Astrocyte (in vitro differentiated cells and primary cell): Measurements from ENCODE around the gene THOC5. TPM values are rescaled to one million over a fixed set of nuclear protein-coding genes. Genes with fewer than 3 reads are reported as not detected.
A peak's percentile ranks its signal among the peaks of the same experiment; 100 is the strongest.

Experiments
- DNase-seq: peaks from one replicate; pipeline ENCODE4 v3.0.0-alpha.2; 2010; ENCODE audit warnings: low read depth
- FAIRE-seq: peaks from 2 replicates; lab custom pipeline; 2011; peaks lifted over from hg19 to GRCh38; lab: Jason Lieb, UNC
- H2AFZ ChIP-seq: 2 replicates; pipeline ENCODE4 v1.6.0; 2012; ENCODE audit warnings: low read depth, low read length, inconsistent platforms
- H3K27ac ChIP-seq: 2 replicates; pipeline ENCODE4 v1.5.1; 2011; ENCODE audit warnings: low read depth, low read length, inconsistent platforms
- H3K27me3 ChIP-seq: 2 replicates; pipeline ENCODE4 v1.6.0; 2011; ENCODE audit warnings: low read length, inconsistent platforms; ENCODE audit not compliant: insufficient read depth
- H3K36me3 ChIP-seq: 2 replicates; pipeline ENCODE4 v1.5.1; 2011; ENCODE audit warnings: low read length, inconsistent platforms; ENCODE audit not compliant: insufficient read depth
- H3K4me1 ChIP-seq: 2 replicates; pipeline ENCODE4 v1.5.1; 2011; ENCODE audit warnings: low read length, inconsistent platforms; ENCODE audit not compliant: insufficient read depth
- H3K4me2 ChIP-seq: 2 replicates; pipeline ENCODE4 v1.6.0; 2012; ENCODE audit warnings: low read length, inconsistent platforms
- H3K4me3 ChIP-seq: 2 replicates; pipeline ENCODE4 v1.5.1; 2011; ENCODE audit warnings: low read depth, mild to moderate bottlenecking, low read length, inconsistent platforms; ENCODE audit not compliant: insufficient read depth
- H3K79me2 ChIP-seq: 2 replicates; pipeline ENCODE4 v1.6.0; 2012; ENCODE audit warnings: mild to moderate bottlenecking, low read length, inconsistent platforms; ENCODE audit not compliant: insufficient read depth
- H3K9ac ChIP-seq: 2 replicates; pipeline ENCODE4 v1.6.0; 2012; ENCODE audit warnings: mild to moderate bottlenecking, low read length, inconsistent platforms
- H3K9me3 ChIP-seq: 2 replicates; pipeline ENCODE4 v1.5.1; 2012; ENCODE audit warnings: low read depth, mild to moderate bottlenecking, low read length, inconsistent platforms; ENCODE audit not compliant: insufficient read depth
- H4K20me1 ChIP-seq: 2 replicates; pipeline ENCODE4 v1.6.0; 2012; ENCODE audit warnings: low read length, inconsistent platforms; ENCODE audit not compliant: insufficient read depth
- H3K27ac Mint-ChIP-seq: one replicate; pipeline ENCODE4 v1.8.0; 2021; ENCODE audit warnings: mild to moderate bottlenecking, mixed read lengths; ENCODE audit not compliant: unreplicated experiment
- H3K27me3 Mint-ChIP-seq: one replicate; pipeline ENCODE4 v1.8.0; 2021; ENCODE audit warnings: low read depth, mixed read lengths; ENCODE audit not compliant: unreplicated experiment
- H3K36me3 Mint-ChIP-seq: one replicate; pipeline ENCODE4 v1.8.0; 2021; ENCODE audit warnings: low read depth, mixed read lengths; ENCODE audit not compliant: unreplicated experiment
- H3K4me1 Mint-ChIP-seq: one replicate; pipeline ENCODE4 v1.8.0; 2021; ENCODE audit warnings: low read depth, mixed read lengths; ENCODE audit not compliant: unreplicated experiment
- H3K4me3 Mint-ChIP-seq: one replicate; pipeline ENCODE4 v1.8.0; 2021; ENCODE audit warnings: mild to moderate bottlenecking, moderate library complexity, mixed read lengths; ENCODE audit not compliant: unreplicated experiment
- H3K9me3 Mint-ChIP-seq: one replicate; pipeline ENCODE4 v1.8.0; 2021; ENCODE audit warnings: mild to moderate bottlenecking, mixed read lengths; ENCODE audit not compliant: unreplicated experiment
- EZH2 ChIP-seq: IDR thresholded peaks from 2 replicates; pipeline ENCODE4 v1.6.1; 2012; ENCODE audit warnings: mild to moderate bottlenecking, low read length, inconsistent platforms; ENCODE audit not compliant: insufficient read depth
- total RNA-seq: library from RNA; stranded (reverse); gene quantifications from 2 replicates; pipeline ENCODE4 v1.2.1, GENCODE V29; 2021
- TF ChIP-seq, protein P1 (sequence below): IDR thresholded peaks from 2 replicates; pipeline ENCODE4 v1.5.1; 2011; ENCODE audit warnings: low read depth, mild to moderate bottlenecking, inconsistent platforms, low read length, moderate library complexity; ENCODE audit not compliant: insufficient read depth

The THOC5 gene
- total RNA-seq, 1 donor from 2014 or later: 85.0 TPM

- peak overlapping the region; percentile 77 for H3K4me3 ChIP-seq
- no peak for FAIRE-seq
- peak overlapping the region; percentile 95 for H3K4me3 Mint-ChIP-seq
Measured at GRCh38 chr22:29581799-29582198, 28.2 kb upstream of the THOC5 start.

GRCh38 chr22:29580200-29580810, 26.7 kb upstream of the THOC5 start:
- FAIRE-seq (no peak), DNase-seq (no peak)
- Mint-ChIP-seq H3K27me3 (no peaks in the 10 kb centered on the region), H3K9me3 (no peaks in the 10 kb centered on the region), H3K27ac (peak overlapping the region; percentile 63), H3K36me3 (no peaks in the 10 kb centered on the region), H3K4me1 (peaks cover 6% of the 10 kb centered on the region), H3K4me3 (peak overlapping the region; percentile 95)
- H3K9ac ChIP-seq: peak overlapping the region; percentile 88
- no peak overlapping the region for H3K27ac ChIP-seq
- peak overlapping the region; percentile 79 for H2AFZ ChIP-seq
- peaks cover 12% of the 10 kb centered on the region for H3K79me2 ChIP-seq
- H3K27me3 ChIP-seq: no peaks in the 10 kb centered on the region
- no peak for TF ChIP-seq EZH2
- TF ChIP-seq, protein P1, sequence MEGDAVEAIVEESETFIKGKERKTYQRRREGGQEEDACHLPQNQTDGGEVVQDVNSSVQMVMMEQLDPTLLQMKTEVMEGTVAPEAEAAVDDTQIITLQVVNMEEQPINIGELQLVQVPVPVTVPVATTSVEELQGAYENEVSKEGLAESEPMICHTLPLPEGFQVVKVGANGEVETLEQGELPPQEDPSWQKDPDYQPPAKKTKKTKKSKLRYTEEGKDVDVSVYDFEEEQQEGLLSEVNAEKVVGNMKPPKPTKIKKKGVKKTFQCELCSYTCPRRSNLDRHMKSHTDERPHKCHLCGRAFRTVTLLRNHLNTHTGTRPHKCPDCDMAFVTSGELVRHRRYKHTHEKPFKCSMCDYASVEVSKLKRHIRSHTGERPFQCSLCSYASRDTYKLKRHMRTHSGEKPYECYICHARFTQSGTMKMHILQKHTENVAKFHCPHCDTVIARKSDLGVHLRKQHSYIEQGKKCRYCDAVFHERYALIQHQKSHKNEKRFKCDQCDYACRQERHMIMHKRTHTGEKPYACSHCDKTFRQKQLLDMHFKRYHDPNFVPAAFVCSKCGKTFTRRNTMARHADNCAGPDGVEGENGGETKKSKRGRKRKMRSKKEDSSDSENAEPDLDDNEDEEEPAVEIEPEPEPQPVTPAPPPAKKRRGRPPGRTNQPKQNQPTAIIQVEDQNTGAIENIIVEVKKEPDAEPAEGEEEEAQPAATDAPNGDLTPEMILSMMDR: no peak
- H3K4me3 ChIP-seq: peak overlapping the region; percentile 77
- peaks cover 9% of the 10 kb centered on the region for H3K4me1 ChIP-seq
- H3K4me2 ChIP-seq: peak overlapping the region; percentile 100
- no peaks in the 10 kb centered on the region for H3K36me3 ChIP-seq
- no peaks in the 10 kb centered on the region for H4K20me1 ChIP-seq
- no peaks in the 10 kb centered on the region for H3K9me3 ChIP-seq

More at GRCh38 chr22:29581799-29582198, 28.2 kb upstream of the THOC5 start:
- Histone ChIP-seq H3K36me3 (no peaks in the 10 kb centered on the region), H3K4me2 (peak overlapping the region; percentile 100), H3K4me1 (peaks cover 9% of the 10 kb centered on the region), H4K20me1 (no peaks in the 10 kb centered on the region), H3K27me3 (no peaks in the 10 kb centered on the region), H3K9ac (no peak overlapping the region), H3K79me2 (peaks cover 12% of the 10 kb centered on the region), H3K27ac (no peak overlapping the region), H2AFZ (peak overlapping the region; percentile 32), H3K9me3 (no peaks in the 10 kb centered on the region)
- no peaks in the 10 kb centered on the region for H3K9me3 Mint-ChIP-seq
- DNase-seq: no peak
- peaks cover 6% of the 10 kb centered on the region for H3K4me1 Mint-ChIP-seq
- TF ChIP-seq, protein P1: no peak
- no peak for TF ChIP-seq EZH2
- no peaks in the 10 kb centered on the region for H3K27me3 Mint-ChIP-seq
- H3K27ac Mint-ChIP-seq: no peak overlapping the region
- no peaks in the 10 kb centered on the region for H3K36me3 Mint-ChIP-seq
